HG02610 (cell line): ENCODE data around the gene ELK1.

Experiments used
- ATAC-seq: cut with Tn5 transposase; IDR thresholded peaks from one replicate; pipeline ENCODE4 v1.9.1; 2021; ENCODE audit warnings: mild to moderate bottlenecking, moderate library complexity; ENCODE audit not compliant: unreplicated experiment

ELK1 gene

DNA sequence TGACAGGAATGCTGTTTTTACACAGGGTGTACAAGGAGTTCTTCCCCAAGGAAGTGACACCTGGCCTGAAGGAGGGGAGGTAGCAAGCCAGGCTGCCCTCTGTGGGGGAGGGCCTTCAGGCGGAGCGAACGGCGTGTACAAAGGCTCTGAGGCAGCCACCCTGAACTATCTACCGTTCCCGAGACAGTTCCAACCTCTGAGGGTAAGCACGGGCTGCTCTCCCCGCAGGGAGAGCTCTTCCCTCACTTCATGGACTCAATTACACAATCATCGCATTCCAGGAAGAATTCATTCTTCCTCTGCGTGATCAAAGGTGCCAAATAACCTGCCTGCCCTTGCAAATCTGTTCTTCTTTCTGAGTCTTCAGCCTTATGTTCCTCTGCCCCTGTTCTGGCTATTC lies 4.8 kb downstream of the ELK1 start:
- ATAC-seq = no peak

GRCh38 chrX:47644557-47645091 lies 5.7 kb downstream of the ELK1 start:
- no peak for ATAC-seq

- ATAC-seq = no peak
These were observed 6.4 kb downstream of the ELK1 start for GRCh38 chrX:47643926-47644325.

- no peak for ATAC-seq
These were observed 11.5 kb downstream of the ELK1 start for GRCh38 chrX:47638816-47639215.

- ATAC-seq = peak; percentile 79
These were observed 12.7 kb downstream of the ELK1 start for GRCh38 chrX:47637546-47638195.

- ATAC-seq = no peak
These were observed 15.3 kb downstream of the ELK1 start for GRCh38 chrX:47634871-47635575.

- no peak for ATAC-seq
These were observed 16.4 kb downstream of the ELK1 start for GRCh38 chrX:47633689-47634590.

- ATAC-seq = no peak
These were observed 17.7 kb downstream of the ELK1 start for GRCh38 chrX:47632666-47633065.

DNA sequence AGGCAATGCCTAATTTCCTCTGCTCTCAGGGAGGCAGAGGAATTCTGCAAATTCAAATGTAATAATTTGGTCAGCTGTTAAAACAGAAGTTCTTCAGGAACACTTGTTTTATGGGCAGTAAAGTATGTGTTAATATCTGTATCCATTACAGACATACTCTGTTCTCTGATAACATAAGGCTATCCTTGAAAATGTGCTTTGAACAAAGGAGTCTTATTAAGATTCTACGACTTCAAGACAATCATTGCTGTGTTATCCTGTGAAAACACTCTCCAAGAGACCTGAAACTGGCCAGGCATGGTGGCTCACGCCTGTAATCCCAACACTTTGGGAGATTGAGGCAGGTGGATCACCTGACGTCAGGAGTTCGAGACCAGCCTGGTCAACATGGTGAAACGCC lies 18.7 kb downstream of the ELK1 start:
- ATAC-seq = no peak

- ATAC-seq = no peak
These were observed 20.8 kb downstream of the ELK1 start, which contains the start of gene CFP for GRCh38 chrX:47629419-47630200. Gene CFP (minus strand): TSS chrX:47629930. CDS start chrX:47629844, 86 bp downstream.

DNA sequence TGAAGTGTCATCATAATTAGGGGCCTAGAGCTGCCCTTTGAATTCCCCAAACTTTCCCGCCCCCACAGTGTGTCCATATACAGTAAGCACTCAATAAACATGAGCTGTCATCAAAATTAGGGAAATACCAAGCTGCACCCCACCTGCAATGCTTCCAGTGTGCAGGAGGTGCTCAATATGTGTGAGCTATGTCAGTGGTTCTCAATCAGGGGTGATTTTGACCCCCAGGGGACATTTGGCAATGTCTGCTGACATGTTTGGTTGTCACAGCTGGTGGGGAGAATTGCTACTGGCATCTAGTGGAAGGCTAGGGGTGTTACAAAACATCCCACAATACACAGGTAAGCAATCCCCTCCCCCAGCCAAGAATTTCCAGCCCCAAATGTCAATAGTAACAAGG lies 21.4 kb downstream of the ELK1 start:
- peak; percentile 28 for ATAC-seq

GRCh38 chrX:47625365-47625764 lies 25.0 kb downstream of the ELK1 start:
- ATAC-seq = no peak

DNA sequence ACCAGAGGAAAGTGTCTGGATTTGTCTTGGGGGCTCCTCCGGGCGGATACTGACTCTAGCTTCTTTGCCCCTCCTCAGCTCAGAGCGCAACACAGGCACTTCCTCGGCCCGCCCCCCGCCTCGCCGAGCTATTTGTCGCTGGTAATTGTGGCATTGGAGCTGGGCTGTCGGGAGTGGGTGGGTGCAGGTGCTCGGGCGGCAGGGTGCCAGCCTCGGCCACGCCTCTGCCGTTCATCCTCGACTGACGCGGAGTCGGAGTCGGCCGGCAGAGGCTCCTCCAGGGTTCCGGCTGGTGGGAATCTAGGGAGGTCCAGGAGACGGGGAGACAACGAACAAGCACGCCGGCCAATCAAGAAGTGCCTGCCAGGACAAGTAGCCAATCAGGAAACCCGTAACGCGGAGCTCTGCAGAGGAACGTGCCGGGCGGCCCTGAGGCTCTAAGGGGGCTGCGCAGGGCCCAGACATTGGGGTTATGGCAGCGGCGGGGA lies 26.8 kb downstream of the ELK1 start:
- ATAC-seq = no peak

DNA sequence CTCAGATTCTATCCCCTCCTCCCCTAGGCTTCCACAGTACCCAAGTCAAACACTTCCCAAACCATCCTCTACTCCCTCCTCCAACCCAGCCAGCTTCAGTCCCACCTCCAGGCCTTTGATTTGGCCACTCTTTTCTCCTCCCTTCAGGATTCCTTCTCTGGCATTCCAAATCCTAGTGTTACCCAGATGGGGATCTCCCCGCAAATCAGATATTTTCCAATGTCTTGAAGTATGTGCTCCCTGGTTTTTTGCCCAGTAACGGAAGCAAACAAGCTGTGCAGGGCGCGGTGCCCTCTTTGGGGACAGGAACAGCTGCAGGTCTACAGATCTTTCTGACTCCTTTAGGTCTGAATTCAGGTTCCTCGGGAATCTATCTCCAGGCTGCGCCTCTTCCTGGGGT lies 28.5 kb downstream of the ELK1 start:
- no peak for ATAC-seq

- ATAC-seq = no peak
These were observed 30.1 kb downstream of the ELK1 start for GRCh38 chrX:47620303-47620685.

- peak; percentile 59 for ATAC-seq
These were observed 30.7 kb downstream of the ELK1 start, which contains the start of gene SYN1 for GRCh38 chrX:47619486-47620302. Gene SYN1 (minus strand): TSS chrX:47619857. CDS start chrX:47619728, 129 bp downstream.

- no peak for ATAC-seq
These were observed 31.4 kb downstream of the ELK1 start for GRCh38 chrX:47618923-47619485.

GRCh38 chrX:47614618-47615017 lies 35.7 kb downstream of the ELK1 start:
- no peak for ATAC-seq

DNA sequence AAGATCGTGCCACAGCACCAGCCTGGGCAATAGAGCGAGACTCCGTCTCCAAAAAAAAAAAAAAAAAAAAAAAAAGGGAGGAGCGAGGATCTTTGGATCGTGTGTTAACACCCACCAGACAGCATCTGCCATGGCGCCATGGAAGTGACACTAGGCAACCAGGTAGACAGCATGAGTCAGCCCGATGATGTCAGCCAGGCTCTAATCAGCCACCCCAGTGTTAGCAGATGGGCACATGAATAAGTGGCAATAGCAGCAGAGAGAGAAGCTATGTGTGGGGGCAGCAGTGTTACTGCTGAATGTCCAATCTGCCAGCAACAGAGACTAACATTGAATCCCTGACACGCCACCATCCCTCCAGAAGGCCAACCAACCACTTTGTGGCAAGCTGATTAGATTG lies 37.3 kb downstream of the ELK1 start:
- no peak for ATAC-seq
